GM12872 (cell line): ENCODE measurements around the gene PLXND1.

Experiments
- TF ChIP-seq, protein P1 (sequence below): IDR thresholded peaks from 3 replicates; pipeline ENCODE4 v1.5.1; 2011; ENCODE audit warnings: low read depth, mild to moderate bottlenecking, low read length, moderate library complexity; ENCODE audit not compliant: insufficient read depth

Gene PLXND1

DNA sequence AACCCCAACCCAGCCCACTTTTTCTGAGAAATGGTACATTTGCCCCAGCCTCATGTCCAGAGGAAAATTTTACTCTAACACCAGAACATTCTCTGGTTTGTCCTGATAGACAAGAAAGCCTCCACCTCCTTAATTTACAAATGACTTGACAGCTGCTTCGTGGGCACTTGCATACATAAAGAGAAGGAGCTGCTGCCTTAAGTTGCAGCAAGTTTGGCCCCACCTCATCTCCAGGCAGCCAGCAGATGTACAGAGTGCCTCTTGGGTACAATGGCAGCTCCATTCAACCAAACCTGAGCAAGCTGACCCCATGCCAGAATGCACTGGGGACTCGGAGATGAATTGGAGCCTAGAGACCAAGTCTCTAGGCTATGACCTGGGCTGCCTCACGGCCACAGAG, 69.7 kb downstream of the PLXND1 start:
- TF ChIP-seq, protein P1, sequence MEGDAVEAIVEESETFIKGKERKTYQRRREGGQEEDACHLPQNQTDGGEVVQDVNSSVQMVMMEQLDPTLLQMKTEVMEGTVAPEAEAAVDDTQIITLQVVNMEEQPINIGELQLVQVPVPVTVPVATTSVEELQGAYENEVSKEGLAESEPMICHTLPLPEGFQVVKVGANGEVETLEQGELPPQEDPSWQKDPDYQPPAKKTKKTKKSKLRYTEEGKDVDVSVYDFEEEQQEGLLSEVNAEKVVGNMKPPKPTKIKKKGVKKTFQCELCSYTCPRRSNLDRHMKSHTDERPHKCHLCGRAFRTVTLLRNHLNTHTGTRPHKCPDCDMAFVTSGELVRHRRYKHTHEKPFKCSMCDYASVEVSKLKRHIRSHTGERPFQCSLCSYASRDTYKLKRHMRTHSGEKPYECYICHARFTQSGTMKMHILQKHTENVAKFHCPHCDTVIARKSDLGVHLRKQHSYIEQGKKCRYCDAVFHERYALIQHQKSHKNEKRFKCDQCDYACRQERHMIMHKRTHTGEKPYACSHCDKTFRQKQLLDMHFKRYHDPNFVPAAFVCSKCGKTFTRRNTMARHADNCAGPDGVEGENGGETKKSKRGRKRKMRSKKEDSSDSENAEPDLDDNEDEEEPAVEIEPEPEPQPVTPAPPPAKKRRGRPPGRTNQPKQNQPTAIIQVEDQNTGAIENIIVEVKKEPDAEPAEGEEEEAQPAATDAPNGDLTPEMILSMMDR = no peak

DNA sequence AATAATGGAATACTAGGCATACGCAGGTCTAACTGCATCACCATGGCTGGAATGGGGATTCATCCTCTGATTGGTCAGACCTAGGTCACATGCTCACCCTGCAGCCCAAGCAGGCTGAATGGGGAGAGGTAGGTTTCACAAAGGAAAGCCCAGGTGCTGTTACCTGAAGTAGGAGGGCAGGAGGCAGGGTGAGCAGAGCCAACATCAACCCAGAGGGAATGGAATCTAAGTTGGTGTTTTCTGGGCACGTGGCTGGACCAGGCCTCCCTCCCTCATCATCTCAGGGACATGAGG, 70.2 kb downstream of the PLXND1 start:
- TF ChIP-seq, protein P1 = no peak

DNA sequence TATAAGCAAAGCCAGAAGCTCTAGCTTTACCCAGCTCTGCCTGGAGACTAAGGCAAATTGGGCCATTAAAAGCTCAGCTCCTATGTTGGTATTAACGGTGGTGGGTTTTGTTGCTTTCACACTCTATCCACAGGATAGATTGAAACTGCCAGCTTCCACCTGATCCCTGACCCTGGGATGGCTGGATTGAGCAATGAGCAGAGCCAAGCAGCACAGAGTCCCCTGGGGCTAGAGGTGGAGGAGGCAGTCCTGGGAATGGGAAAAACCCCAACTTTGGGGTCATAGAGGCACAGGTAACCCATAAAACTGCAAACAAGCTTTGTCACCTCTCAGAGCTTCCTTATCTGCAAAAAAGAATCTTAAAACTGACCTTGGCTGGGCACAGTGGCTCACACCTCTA, 71.4 kb downstream of the PLXND1 start:
- TF ChIP-seq, protein P1 = no peak

DNA sequence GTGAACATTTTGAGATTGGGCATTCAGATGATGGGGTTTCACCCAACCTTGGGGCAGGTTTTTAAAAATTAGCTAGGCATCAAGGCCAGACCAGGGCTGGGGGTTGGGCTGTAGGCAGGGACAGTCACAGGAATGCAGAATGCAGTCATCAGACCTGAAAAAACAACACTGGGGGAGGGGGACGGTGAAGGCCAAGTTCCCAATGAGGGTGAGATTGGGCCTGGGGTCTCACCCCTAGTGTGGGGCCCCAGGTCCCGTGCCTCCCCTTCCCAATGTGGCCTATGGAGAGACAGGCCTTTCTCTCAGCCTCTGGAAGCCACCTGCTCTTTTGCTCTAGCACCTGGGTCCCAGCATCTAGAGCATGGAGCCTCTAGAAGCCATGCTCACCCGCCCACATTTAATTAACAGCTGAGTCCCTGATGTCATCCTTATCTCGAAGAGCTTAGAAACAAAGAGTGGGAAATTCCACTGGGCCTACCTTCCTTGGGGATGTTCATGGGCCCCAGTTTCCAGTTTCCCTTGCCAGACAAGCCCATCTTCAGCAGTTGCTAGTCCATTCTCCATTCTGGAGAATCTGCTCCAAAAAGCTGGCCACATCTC, 71.9 kb downstream of the PLXND1 start:
- TF ChIP-seq, protein P1 = no peak

DNA sequence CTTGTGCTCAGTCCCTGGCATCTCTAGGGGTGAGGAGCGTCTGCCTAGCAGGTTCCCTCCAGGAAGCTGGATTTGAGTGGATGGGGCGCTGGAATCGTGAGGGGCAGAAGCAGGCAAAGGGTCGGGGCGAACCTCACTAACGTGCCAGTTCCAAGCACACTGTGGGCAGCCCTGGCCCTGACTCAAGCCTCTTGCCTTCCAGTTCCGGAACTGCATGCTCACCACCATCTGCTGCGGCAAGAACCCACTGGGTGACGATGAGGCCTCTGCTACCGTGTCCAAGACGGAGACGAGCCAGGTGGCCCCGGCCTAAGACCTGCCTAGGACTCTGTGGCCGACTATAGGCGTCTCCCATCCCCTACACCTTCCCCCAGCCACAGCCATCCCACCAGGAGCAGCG, 73.1 kb downstream of the PLXND1 start:
- TF ChIP-seq, protein P1 = no peak

DNA sequence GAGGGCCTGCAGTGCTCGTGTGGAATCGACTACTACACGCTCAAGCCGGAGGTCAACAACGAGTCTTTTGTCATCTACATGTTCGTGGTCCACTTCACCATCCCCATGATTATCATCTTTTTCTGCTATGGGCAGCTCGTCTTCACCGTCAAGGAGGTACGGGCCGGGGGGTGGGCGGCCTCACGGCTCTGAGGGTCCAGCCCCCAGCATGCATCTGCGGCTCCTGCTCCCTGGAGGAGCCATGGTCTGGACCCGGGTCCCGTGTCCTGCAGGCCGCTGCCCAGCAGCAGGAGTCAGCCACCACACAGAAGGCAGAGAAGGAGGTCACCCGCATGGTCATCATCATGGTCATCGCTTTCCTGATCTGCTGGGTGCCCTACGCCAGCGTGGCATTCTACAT, 74.2 kb downstream of the PLXND1 start:
- TF ChIP-seq, protein P1 = no peak

DNA sequence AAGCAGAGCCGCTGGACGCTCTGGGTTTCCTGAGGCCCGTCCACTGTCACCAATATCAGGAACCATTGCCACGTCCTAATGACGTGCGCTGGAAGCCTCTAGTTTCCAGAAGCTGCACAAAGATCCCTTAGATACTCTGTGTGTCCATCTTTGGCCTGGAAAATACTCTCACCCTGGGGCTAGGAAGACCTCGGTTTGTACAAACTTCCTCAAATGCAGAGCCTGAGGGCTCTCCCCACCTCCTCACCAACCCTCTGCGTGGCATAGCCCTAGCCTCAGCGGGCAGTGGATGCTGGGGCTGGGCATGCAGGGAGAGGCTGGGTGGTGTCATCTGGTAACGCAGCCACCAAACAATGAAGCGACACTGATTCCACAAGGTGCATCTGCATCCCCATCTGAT, 74.8 kb downstream of the PLXND1 start:
- TF ChIP-seq, protein P1 = no peak

DNA sequence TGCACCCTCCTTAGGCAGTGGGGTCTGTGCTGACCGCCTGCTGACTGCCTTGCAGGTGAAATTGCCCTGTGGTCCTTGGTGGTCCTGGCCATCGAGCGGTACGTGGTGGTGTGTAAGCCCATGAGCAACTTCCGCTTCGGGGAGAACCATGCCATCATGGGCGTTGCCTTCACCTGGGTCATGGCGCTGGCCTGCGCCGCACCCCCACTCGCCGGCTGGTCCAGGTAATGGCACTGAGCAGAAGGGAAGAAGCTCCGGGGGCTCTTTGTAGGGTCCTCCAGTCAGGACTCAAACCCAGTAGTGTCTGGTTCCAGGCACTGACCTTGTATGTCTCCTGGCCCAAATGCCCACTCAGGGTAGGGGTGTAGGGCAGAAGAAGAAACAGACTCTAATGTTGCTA, 75.7 kb downstream of the PLXND1 start:
- TF ChIP-seq, protein P1 = no peak
